Ovary (tissue), 3 donors: ENCODE measurements around the gene PHLPP2.

Experiments
- POLR2A ChIP-seq: fragments of 450-650 bp; IDR thresholded peaks from one replicate; pipeline ENCODE4 v1.6.1; 2017; ENCODE audit warnings: antibody characterized with exemption, mild to moderate bottlenecking, moderate library complexity
- TF ChIP-seq, protein P1 (sequence below), 3 donors: fragments of 450-650 bp in 2 of 3; fragments of 200-600 bp in 1 of 3; IDR thresholded peaks; one replicate each; pipeline versions ENCODE4 v1.5.1 to v1.8.0; 2016 to 2022; ENCODE audit warnings: antibody characterized with exemption in 3 of 3, mild to moderate bottlenecking in 1 of 3
- donor health status: DM: no; HTN: no; CAD: no.

DNA sequence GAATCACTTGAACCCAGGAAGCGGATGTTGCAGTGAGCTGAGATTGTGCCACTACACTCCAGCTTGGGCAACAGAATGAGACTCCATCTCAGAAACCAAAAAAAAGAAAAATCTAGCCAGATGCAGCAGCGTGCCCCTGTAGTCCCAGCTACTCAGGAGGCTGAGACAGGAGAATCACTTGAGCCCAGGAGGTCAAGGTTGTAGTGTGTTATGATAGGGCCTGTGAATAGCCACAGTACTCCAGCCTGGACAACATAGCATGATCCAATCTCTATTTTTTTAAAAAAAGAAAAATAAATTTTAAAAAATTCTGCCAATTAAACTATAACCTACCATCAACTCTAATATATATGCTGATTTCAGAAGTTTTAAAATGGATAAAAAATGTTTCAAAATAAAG lies 15.8 kb downstream of the PHLPP2 start:
- TF ChIP-seq, protein P1, sequence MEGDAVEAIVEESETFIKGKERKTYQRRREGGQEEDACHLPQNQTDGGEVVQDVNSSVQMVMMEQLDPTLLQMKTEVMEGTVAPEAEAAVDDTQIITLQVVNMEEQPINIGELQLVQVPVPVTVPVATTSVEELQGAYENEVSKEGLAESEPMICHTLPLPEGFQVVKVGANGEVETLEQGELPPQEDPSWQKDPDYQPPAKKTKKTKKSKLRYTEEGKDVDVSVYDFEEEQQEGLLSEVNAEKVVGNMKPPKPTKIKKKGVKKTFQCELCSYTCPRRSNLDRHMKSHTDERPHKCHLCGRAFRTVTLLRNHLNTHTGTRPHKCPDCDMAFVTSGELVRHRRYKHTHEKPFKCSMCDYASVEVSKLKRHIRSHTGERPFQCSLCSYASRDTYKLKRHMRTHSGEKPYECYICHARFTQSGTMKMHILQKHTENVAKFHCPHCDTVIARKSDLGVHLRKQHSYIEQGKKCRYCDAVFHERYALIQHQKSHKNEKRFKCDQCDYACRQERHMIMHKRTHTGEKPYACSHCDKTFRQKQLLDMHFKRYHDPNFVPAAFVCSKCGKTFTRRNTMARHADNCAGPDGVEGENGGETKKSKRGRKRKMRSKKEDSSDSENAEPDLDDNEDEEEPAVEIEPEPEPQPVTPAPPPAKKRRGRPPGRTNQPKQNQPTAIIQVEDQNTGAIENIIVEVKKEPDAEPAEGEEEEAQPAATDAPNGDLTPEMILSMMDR (IDR thresholded peaks at IDR 0.05), result no peak
- no peak for TF ChIP-seq POLR2A
